KMS-11 (cell line): ENCODE results near the gene TRNT1.

ENCODE experiments used
- H2AFZ ChIP-seq: fragments of 200-600 bp; sonication (generic); 2 replicates; pipeline ENCODE4 v1.6.1; 2016; ENCODE audit warnings: antibody characterized with exemption, mixed run types, low read depth
- H3K27ac ChIP-seq: fragments of 200-600 bp; sonication (generic); 2 replicates; pipeline ENCODE4 v1.6.1; 2016; ENCODE audit warnings: mild to moderate bottlenecking, mixed run types
- H3K27me3 ChIP-seq: fragments of 200-600 bp; sonication (generic); 2 replicates; pipeline ENCODE4 v1.6.1; 2017; ENCODE audit warnings: mild to moderate bottlenecking, low read depth, mixed run types, moderate library complexity; ENCODE audit not compliant: insufficient read depth
- H3K36me3 ChIP-seq: fragments of 200-600 bp; sonication (generic); 2 replicates; pipeline ENCODE4 v1.6.1; 2017; ENCODE audit warnings: mild to moderate bottlenecking, mixed run types; ENCODE audit not compliant: insufficient read depth
- H3K4me1 ChIP-seq: fragments of 200-600 bp; sonication (generic); 2 replicates; pipeline ENCODE4 v1.6.1; 2016; ENCODE audit warnings: mild to moderate bottlenecking, low read depth, mixed run types; ENCODE audit not compliant: poor library complexity, severe bottlenecking
- H3K4me2 ChIP-seq: fragments of 200-600 bp; sonication (generic); 2 replicates; pipeline ENCODE4 v1.7.0; 2016; ENCODE audit warnings: mild to moderate bottlenecking, mixed run types
- H3K4me3 ChIP-seq: fragments of 200-600 bp; sonication (generic); IDR thresholded peaks from 2 replicates; pipeline ENCODE4 v1.6.1; 2017; ENCODE audit warnings: low read depth, low read length, mixed read lengths; ENCODE audit not compliant: insufficient read depth
- H3K79me2 ChIP-seq: fragments of 200-600 bp; sonication (generic); 2 replicates; pipeline ENCODE4 v1.6.1; 2016; ENCODE audit warnings: low read depth, mixed run types; ENCODE audit not compliant: insufficient read depth
- H3K9ac ChIP-seq: fragments of 200-600 bp; sonication (generic); 2 replicates; pipeline ENCODE4 v1.6.1; 2016; ENCODE audit warnings: mild to moderate bottlenecking, mixed run types
- H4K20me1 ChIP-seq: fragments of 200-600 bp; sonication (generic); 2 replicates; pipeline ENCODE4 v1.6.1; 2016; ENCODE audit warnings: mild to moderate bottlenecking, mixed run types; ENCODE audit not compliant: insufficient read depth
- CTCF ChIP-seq: fragments of 200-600 bp; sonication (generic); conservative IDR thresholded peaks from 2 replicates; pipeline ENCODE4 v1.6.1; 2017; ENCODE audit warnings: low read depth, mild to moderate bottlenecking, antibody characterized with exemption, low read length, moderate library complexity, mixed read lengths

TRNT1 gene

GRCh38 chr3:3126477-3127431 is at the start of gene TRNT1:
Gene TRNT1 (plus strand): TSS chr3:3126940. CDS start chr3:3129041, 2,101 bp downstream.
- Histone ChIP-seq H3K36me3 (no peaks in the 10 kb centered on the region), H3K4me1 (no peaks in the 10 kb centered on the region)
- TF ChIP-seq CTCF: no peak

GRCh38 chr3:3080309-3080708 is 46.4 kb upstream of the TRNT1 start:
- H3K4me2 ChIP-seq: no peak overlapping the region
- H3K36me3 ChIP-seq: no peaks in the 10 kb centered on the region
- H2AFZ ChIP-seq: no peak overlapping the region
- no peak overlapping the region for H3K9ac ChIP-seq
- no peaks in the 10 kb centered on the region for H4K20me1 ChIP-seq
- H3K4me1 ChIP-seq: no peaks in the 10 kb centered on the region
- H3K4me3 ChIP-seq: no peak overlapping the region
- no peaks in the 10 kb centered on the region for H3K27me3 ChIP-seq
- no peak for TF ChIP-seq CTCF
- no peaks in the 10 kb centered on the region for H3K79me2 ChIP-seq
- H3K27ac ChIP-seq: no peak overlapping the region

More at GRCh38 chr3:3126477-3127431, at the start of gene TRNT1:
- H2AFZ ChIP-seq: peak within 1 kb of the TSS; percentile 87
- peak within 1 kb of the TSS; percentile 89 for H3K27ac ChIP-seq
- no peaks in the 10 kb centered on the region for H3K27me3 ChIP-seq
- peak within 1 kb of the TSS; percentile 84 for H3K4me2 ChIP-seq
- H3K9ac ChIP-seq: peak within 1 kb of the TSS; percentile 99
- peak within 1 kb of the TSS; percentile 80 for H3K4me3 ChIP-seq
- peaks cover 13% of the 10 kb centered on the region; the same call in 1 of the 2 replicates for H3K79me2 ChIP-seq
- H4K20me1 ChIP-seq: no peaks in the 10 kb centered on the region

GRCh38 chr3:3081381-3082233 is 45.1 kb upstream of the TRNT1 start:
- H3K4me1 ChIP-seq: no peaks in the 10 kb centered on the region
- H3K4me2 ChIP-seq: no peak overlapping the region
- no peak overlapping the region for H3K4me3 ChIP-seq
- H4K20me1 ChIP-seq: no peaks in the 10 kb centered on the region
- no peaks in the 10 kb centered on the region for H3K79me2 ChIP-seq
- H2AFZ ChIP-seq: no peak overlapping the region
- no peaks in the 10 kb centered on the region for H3K27me3 ChIP-seq
- TF ChIP-seq CTCF: no peak
- no peaks in the 10 kb centered on the region for H3K36me3 ChIP-seq
- no peak overlapping the region for H3K27ac ChIP-seq
- no peak overlapping the region for H3K9ac ChIP-seq

- Histone ChIP-seq H3K9ac (no peak overlapping the region), H4K20me1 (no peaks in the 10 kb centered on the region), H3K27ac (no peak overlapping the region), H3K27me3 (no peaks in the 10 kb centered on the region), H2AFZ (no peak overlapping the region), H3K4me1 (no peaks in the 10 kb centered on the region), H3K4me2 (no peak overlapping the region), H3K4me3 (no peak overlapping the region), H3K36me3 (no peaks in the 10 kb centered on the region), H3K79me2 (no peaks in the 10 kb centered on the region)
- no peak for TF ChIP-seq CTCF
Measured at GRCh38 chr3:3082234-3082924, 44.4 kb upstream of the TRNT1 start.
